Caco-2 (cell line): Measurements from ENCODE around the gene MELTF. TPM values are rescaled to one million over a fixed set of nuclear protein-coding genes. Genes with fewer than 3 reads are reported as not detected.

Experiments used
- BruUV-seq: library from RNA; stranded (reverse); fragments of 400-500 nt; replicated peaks from 2 replicates; lab custom pipeline; 2021; lab: Mats Ljungman, UMichigan
- CTCF ChIA-PET: fragments of 300-600 bp; sonication (Branson Sonifier 250); formaldehyde crosslinking; loops from one replicate; lab custom pipeline; 2022; ENCODE audit warnings: antibody characterized with exemption; lab: Charles Lee
- POLR2A ChIA-PET: fragments of 300-600 bp; sonication (Branson Sonifier 250); formaldehyde crosslinking; loops from one replicate; lab custom pipeline; 2022; ENCODE audit warnings: antibody characterized with exemption; lab: Charles Lee
- DNase-seq, 2 experiments: peaks; one replicate each; pipeline versions ENCODE4 v3.0.0 to v3.0.0-alpha.2; 2020 to 2022
- H3K27me3 ChIP-seq: replicated peaks from 2 replicates; pipeline ENCODE4 v1.6.0; 2011; ENCODE audit warnings: low read length; ENCODE audit not compliant: control insufficient read depth, insufficient read depth
- H3K36me3 ChIP-seq: 2 replicates; pipeline ENCODE4 v1.5.1; 2011; ENCODE audit warnings: low read length; ENCODE audit not compliant: control insufficient read depth, insufficient read depth
- H3K4me1 ChIP-seq: fragments of 250-450 bp; sonication (Bioruptor Pico); 2 replicates; pipeline ENCODE4 v1.5.1; 2020; ENCODE audit warnings: mild to moderate bottlenecking
- H3K4me3 ChIP-seq: 2 replicates; pipeline ENCODE4 v1.5.1; 2011; ENCODE audit warnings: low read depth, mild to moderate bottlenecking, control low read depth, low read length
- H3K9me3 ChIP-seq: fragments of 250-450 bp; sonication (Bioruptor Pico); 2 replicates; pipeline ENCODE4 v1.5.1; 2020; ENCODE audit warnings: mild to moderate bottlenecking, moderate library complexity
- H3K27ac Mint-ChIP-seq: one replicate; pipeline ENCODE4 v1.8.0; 2022; ENCODE audit warnings: mixed read lengths; ENCODE audit not compliant: unreplicated experiment
- H3K27me3 Mint-ChIP-seq: one replicate; pipeline ENCODE4 v1.8.0; 2022; ENCODE audit warnings: mixed read lengths; ENCODE audit not compliant: insufficient read depth, unreplicated experiment
- H3K36me3 Mint-ChIP-seq: one replicate; pipeline ENCODE4 v1.8.0; 2022; ENCODE audit warnings: mild to moderate bottlenecking, mixed read lengths; ENCODE audit not compliant: insufficient read depth, unreplicated experiment
- H3K4me1 Mint-ChIP-seq: one replicate; pipeline ENCODE4 v1.8.0; 2022; ENCODE audit warnings: low read depth, mixed read lengths; ENCODE audit not compliant: unreplicated experiment
- H3K4me3 Mint-ChIP-seq: one replicate; pipeline ENCODE4 v1.8.0; 2022; ENCODE audit warnings: mild to moderate bottlenecking, moderate library complexity, mixed read lengths; ENCODE audit not compliant: unreplicated experiment
- H3K9me3 Mint-ChIP-seq: one replicate; pipeline ENCODE4 v1.8.0; 2022; ENCODE audit warnings: mixed read lengths; ENCODE audit not compliant: unreplicated experiment
- CTCF ChIP-seq, 2 experiments: fragments of 200-600 bp in 1 of 2; IDR thresholded peaks; 1 replicate in 1 of 2; 2 replicates in 1 of 2; pipeline versions ENCODE4 v1.5.1 to v1.8.0; 2011 to 2022; ENCODE audit warnings: antibody characterized with exemption in 1 of 2, control low read depth in 1 of 2, inconsistent platforms in 1 of 2, low read depth in 1 of 2, low read length in 1 of 2, mild to moderate bottlenecking in 1 of 2, moderate library complexity in 1 of 2; ENCODE audit not compliant: insufficient read depth in 1 of 2, severe bottlenecking in 1 of 2, unreplicated experiment in 1 of 2
- intact Hi-C: fragments of 100-400 bp; cut with micrococcal nuclease; formaldehyde crosslinking; loops from one replicate; pipeline ENCODE4 v1.10.0; 2022; ENCODE audit not compliant: unreplicated experiment
- total RNA-seq: library from RNA; stranded (reverse); gene quantifications from 2 replicates; pipeline ENCODE4 v1.2.3, GENCODE V29; 2022

MELTF gene
- total RNA-seq, 1 experiment from 2014 or later: 29.3 TPM

- Histone ChIP-seq H3K27me3 (no peaks in the 10 kb centered on the region), H3K4me1 (no peaks in the 10 kb centered on the region), H3K36me3 (no peaks in the 10 kb centered on the region), H3K9me3 (no peaks in the 10 kb centered on the region), H3K4me3 (no peak overlapping the region)
- intact Hi-C loops: no loop called here
- TSS peak; percentile 19 for BruUV-seq
- CTCF ChIA-PET: no interaction called here
- DNase-seq: peak in 1 of 2 experiments; percentile 4
- H3K27me3 Mint-ChIP-seq: no peaks in the 10 kb centered on the region
- H3K4me1 Mint-ChIP-seq: no peaks in the 10 kb centered on the region
- no peak overlapping the region for H3K27ac Mint-ChIP-seq
- H3K36me3 Mint-ChIP-seq: peaks cover 7% of the 10 kb centered on the region
- POLR2A ChIA-PET: no interaction called here
- no peak for TF ChIP-seq CTCF (IDR thresholded peaks at IDR 0.05; ENCODE audit: insufficient read depth in 1 of 2, low read depth in 1 of 2, low read length in 1 of 2, severe bottlenecking in 1 of 2, unreplicated experiment in 1 of 2)
- no peak overlapping the region for H3K4me3 Mint-ChIP-seq
- H3K9me3 Mint-ChIP-seq: no peaks in the 10 kb centered on the region
Observed at GRCh38 chr3:197019535-197019934, 10.1 kb downstream of the MELTF start.

- intact Hi-C loops: no loop called here
- TF ChIP-seq CTCF (IDR thresholded peaks at IDR 0.05; ENCODE audit: insufficient read depth in 1 of 2, low read depth in 1 of 2, low read length in 1 of 2, severe bottlenecking in 1 of 2, unreplicated experiment in 1 of 2): no peak
- no TSS peak for BruUV-seq
- Histone ChIP-seq H3K9me3 (no peaks in the 10 kb centered on the region), H3K4me1 (no peaks in the 10 kb centered on the region), H3K27me3 (no peaks in the 10 kb centered on the region), H3K4me3 (no peak overlapping the region), H3K36me3 (no peaks in the 10 kb centered on the region)
- Mint-ChIP-seq H3K4me1 (no peaks in the 10 kb centered on the region), H3K27me3 (no peaks in the 10 kb centered on the region), H3K27ac (no peak overlapping the region), H3K9me3 (no peaks in the 10 kb centered on the region), H3K4me3 (no peak overlapping the region), H3K36me3 (peaks cover 5% of the 10 kb centered on the region)
- ChIA-PET POLR2A (no interaction called here), CTCF (no interaction called here)
- peak in 1 of 2 experiments; percentile 27 for DNase-seq
Observed at GRCh38 chr3:197019021-197019420, 10.6 kb downstream of the MELTF start.

GRCh38 chr3:197017003-197017402 lies 12.6 kb downstream of the MELTF start:
- no peaks in the 10 kb centered on the region for H3K4me1 Mint-ChIP-seq
- no peak for TF ChIP-seq CTCF (IDR thresholded peaks at IDR 0.05; ENCODE audit: insufficient read depth in 1 of 2, low read depth in 1 of 2, low read length in 1 of 2, severe bottlenecking in 1 of 2, unreplicated experiment in 1 of 2)
- H3K9me3 Mint-ChIP-seq: no peaks in the 10 kb centered on the region
- ChIA-PET POLR2A (no interaction called here), CTCF (interaction anchor here (0.6 kb wide), 1 partner anchor 261 kb away, joined by 3 read pairs; no protein-coding TSS in a partner anchor)
- H3K27ac Mint-ChIP-seq: no peak overlapping the region
- Histone ChIP-seq H3K27me3 (no peaks in the 10 kb centered on the region), H3K4me3 (no peak overlapping the region), H3K9me3 (no peaks in the 10 kb centered on the region), H3K4me1 (no peaks in the 10 kb centered on the region), H3K36me3 (no peaks in the 10 kb centered on the region)
- DNase-seq: no peak
- intact Hi-C loops: no loop called here
- no peaks in the 10 kb centered on the region for H3K27me3 Mint-ChIP-seq
- no peak overlapping the region for H3K4me3 Mint-ChIP-seq
- H3K36me3 Mint-ChIP-seq: peaks cover 5% of the 10 kb centered on the region
- BruUV-seq: no TSS peak
